ENCODE results near the gene FOXO1.

Gene FOXO1

DNA sequence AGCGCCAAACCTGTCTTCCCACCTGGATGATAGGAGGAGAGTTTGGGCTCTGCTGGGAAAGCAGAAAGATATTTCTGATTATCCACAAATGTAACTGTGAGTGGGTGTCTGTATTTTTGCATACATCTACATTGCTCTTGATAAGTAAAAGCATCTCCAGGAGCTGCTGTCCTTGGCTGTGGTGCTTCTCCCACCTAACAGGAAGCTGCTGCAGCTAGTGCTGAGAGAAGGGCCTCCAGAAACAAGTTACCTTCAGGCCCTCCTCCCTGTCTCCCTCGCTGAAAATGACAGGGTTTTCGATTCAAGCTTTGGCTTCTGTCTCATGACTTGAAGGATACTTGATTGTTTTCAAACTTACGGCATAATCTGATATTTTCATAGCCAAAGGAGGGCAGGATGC is 90.1 kb downstream of the FOXO1 start:
- DNase-seq (ENCODE audit: low spot score), result no peak

DNA sequence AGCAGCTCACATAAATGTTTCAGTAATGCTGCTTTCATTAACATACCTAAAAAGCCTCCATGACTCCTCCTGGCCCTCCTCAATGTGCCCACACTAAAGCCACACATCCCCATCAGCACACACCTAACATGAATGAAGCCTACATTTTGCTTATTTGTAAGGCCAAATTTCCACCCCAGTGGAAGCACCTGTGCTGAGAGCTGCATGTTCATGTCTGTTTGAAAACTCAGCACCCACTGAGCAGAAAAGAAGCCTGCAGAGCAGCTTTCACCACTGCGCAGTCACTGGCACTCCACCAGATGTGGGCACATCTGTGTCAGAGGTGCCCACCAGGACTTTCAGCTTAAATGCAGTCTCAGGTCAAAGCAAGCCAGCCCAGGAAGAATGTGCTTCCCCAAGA is 93.5 kb downstream of the FOXO1 start:
- DNase-seq (ENCODE audit: low spot score), result no peak

DNA sequence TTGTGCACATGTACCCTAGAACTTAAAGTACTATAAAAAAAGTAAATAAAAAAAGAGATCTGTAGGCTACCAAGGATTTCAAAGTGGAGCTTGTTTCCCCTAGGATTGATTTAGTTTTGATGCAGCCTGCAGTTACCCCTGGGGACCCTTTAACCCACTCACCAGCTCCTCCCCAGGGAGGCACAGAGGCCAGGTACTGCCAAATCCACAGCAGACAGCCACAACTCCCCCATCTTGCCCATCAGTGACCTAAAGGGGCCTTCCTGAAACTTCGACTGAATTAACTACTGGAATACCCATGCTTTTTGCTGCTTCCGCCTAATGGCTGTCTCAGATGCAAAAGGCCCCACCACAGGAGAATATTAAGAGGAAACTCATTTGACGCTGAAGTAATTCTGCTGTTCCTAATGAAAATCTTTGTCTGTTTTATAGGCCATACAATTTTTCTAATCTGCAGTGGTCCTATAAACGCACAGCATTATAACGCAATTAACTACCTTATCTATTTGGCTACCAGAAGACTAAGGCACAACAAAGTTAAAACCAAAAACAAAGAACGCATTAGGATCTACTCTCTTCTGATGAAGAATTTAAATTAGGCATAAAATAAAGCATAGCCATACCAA is 95.0 kb downstream of the FOXO1 start:
- no peak for DNase-seq (ENCODE audit: low spot score)

DNA sequence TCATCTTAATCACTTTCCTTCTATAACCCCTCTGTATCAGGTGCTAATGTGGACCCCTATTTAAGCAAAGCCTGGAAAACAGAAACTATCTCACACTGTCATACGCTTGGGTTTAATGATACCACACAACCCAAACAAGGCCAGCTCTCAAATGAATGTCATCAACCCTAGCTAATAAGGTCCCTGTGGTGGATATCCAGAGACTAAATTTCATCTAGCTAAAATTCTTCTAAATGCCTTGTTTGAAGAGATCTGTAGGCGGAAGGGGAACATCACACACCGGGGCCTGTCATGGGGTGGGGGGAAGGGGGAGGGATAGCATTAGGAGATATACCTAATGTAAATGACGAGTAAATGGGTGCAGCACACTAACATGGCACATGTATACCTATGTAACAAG is 95.5 kb downstream of the FOXO1 start:
- DNase-seq (ENCODE audit: low spot score), result no peak

DNA sequence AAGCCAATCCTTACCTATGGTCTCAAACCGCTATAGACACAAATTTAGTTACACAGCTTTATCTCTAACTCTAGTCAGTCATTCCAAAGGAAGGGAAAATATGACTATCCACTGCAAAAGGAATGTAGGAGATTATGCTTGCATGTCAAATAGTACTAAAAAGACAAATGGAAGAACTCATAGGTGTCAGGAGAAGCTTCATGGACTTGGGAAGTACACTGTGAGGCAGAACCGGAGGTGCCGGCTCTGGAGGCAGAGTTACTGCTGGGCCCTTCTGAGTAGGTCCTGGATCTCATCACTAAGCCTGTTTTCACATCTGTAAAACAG is 97.5 kb downstream of the FOXO1 start:
- no peak for DNase-seq (ENCODE audit: low spot score)

DNA sequence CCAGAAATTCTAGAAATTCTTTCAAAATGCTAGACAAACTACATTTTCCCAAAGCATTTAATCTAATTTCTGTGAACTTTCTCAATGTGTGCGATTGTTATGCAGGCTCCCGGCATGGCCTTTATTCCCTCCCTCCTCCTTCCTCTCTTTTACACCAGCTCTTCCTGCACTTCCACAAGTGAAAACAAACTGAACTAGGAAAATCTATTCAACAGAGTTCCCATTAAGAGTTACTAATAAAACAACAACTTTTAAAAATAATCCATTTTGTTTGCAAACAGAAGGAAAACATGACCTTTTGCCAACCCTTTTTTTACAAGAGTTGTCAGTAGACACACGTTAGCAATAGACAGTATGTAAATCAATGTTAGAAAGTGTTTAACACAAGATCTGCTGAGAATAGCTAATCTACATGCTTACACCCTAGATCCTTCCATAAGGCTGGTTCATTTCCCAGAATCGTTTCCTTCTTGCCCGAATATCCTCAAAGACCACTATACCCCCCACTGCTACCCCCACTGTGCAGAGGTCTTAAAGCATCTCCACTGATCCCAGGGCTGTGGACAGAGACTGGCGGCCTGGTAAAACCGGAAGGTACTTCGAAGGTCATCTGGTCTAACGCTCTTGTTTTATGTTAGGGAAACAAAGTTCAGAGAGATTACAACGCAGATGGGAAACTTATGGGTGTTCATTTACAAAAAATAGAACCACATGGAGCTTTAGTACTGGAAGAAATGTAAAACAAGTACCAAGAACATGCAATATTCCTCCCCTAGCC is 98.0 kb downstream of the FOXO1 start:
- DNase-seq (ENCODE audit: low spot score), result no peak

DNA sequence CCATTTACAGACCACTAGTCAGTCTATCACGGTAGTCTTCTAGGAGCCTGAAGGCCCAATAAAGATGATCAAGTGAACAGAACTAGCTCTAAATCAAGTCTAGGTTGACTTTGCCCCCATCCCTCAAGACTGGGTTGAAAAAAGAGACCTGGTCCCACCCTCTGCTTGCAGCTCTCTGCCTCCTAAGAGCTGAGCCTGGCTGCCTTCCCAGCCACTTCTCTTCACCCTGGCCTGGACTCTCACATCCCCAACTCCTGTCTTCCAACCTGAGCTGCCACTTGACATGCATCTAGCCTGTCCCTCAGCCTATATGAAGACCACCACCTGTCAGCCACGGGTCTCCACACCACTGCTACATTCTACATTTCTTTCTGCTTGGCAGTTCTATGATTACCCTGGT is 99.6 kb downstream of the FOXO1 start:
- no peak for DNase-seq (ENCODE audit: low spot score)

DNA sequence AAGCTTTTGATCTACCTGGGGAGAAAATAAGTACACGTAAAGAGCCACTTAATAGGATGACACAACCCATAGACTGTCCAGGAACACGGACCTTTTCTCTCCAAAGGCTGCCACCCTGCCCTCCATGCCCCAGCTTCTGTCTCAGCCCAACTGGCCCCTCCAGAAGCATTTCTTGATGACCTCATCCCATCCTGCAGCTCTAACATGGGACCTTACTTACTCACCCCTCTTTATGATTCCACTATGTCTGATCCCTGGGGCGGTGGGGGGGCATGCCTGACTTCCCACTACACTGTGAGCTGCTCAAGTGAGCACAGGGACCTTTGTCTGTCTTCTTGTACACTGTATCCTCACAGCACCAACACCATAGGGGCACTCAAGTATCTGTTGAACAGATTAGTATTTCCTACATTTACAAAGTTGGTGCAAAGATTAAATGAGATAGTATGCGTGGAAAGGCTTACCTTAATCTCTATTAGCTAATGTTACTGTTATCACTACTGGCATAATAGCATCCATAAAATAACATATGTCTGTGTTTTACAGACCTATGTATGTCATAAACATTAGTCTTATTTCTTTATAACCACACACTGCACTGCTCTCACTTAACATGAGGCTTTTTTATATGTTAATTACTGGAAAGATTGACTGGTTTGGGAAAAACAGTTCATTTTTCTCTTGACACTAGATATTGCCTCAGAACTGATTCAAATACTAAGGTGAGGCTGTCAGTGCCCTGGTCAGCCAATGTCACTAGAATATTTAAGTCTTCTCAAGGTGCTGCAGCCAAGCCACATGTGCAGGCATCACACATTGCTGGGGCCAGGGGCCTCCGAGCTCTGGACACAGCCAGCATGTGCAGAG is 100.9 kb downstream of the FOXO1 start:
- no peak for DNase-seq (ENCODE audit: low spot score)

DNA sequence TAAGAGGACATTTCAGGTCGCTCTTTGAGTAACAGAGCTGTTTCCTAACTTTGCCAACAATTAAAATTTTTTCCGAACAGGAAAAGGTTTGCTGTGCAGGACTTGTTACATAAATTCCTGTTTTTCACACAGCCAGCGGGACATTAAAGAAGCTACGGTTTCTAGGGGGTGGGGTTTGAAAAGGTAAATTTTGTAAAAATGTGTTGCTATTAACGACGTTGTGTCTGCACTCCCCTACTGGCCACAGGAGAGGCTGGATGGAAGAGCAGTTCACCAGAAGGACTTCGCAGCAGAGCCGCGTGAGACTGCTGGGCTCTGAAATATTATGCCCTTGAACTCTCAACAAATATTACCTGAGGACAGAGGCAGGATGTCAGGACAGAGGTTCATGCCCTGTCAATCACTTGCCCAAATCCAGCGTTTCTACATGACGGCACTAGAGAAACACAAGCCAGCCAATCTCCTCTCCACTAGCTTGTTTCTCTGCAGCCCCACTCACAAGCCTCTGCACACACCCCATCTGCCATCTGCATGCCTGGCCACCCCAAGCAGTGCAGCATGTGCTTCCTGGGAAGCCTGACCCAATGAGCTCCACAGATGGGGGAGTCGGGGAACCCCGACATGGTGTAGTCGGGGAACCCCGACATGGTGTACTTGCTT is 102.0 kb downstream of the FOXO1 start:
- DNase-seq (ENCODE audit: low spot score), result no peak

DNA sequence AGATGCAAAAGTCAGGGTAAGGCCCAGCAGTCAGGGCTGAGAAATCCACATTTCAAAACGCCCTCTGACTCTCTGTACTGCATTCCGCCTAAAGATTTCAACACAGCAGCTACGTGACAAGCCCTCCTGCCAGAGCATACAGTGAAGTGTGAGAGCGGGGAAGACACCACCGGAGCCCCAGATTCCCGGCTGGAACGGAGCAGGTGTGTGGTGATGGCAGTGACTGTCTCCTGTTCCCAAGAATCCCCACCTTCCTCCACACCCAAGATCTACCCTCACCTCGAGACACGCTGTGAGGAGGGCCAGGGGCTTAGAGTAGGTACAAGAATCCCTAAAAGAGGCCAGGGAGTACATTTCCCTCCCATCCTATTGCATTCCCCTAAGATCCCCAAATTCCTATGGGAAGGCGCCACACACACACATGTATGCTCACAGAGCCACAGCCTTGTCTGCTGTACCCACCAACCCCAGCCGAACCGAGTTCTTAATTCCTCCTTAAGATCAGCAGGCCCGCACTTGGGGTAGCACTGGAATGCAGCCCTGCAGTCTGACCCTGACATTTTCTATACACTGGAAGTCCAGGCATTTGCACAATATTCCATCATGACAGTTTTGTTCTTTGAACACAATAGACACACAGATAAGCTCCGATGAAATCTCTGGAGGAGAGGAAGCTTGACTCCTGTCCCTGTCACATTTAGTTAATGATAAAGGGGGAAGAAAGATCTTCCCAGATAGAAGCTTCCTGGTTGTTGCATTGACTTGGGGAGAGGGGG is 102.9 kb downstream of the FOXO1 start:
- no peak for DNase-seq (ENCODE audit: low spot score)

DNA sequence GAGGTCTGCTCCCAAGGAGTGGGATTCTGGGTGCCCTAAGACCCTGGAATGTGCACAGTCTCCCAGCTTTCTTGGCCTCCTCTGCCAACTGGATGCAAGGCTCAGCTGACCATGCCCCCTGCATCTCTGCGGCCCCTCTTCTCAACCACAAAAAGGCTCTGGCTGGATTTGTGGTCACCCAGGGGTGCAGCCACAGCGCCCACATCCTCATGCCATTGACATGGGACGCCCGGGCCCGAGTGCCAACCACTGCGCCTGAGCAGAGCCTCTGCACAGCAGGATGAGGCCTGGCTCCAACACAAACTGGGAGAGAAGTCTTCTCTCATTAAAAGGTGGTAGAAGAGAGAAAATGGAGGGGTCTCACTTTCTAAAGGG is 103.5 kb downstream of the FOXO1 start:
- DNase-seq (ENCODE audit: low spot score), result no peak

DNA sequence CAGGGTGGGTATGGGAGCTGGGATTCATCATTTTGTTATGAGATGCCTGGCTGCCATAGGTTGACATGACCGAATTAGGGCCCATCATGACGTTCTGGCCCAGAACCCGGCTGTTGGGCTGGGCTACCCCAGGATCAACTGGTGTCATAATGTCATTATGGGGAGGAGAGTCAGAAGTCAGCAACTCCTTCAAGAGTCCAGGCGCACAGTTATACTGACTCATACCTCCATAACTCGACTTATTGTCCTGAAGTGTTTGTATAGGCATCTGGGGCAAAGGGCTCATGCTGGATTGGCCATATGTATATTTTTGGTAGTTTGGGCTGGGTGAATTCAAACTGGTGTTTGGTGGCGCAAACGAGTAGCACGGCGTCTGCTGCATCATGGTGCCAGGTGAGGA is 106.5 kb downstream of the FOXO1 start:
- no peak for DNase-seq (ENCODE audit: low spot score)

DNA sequence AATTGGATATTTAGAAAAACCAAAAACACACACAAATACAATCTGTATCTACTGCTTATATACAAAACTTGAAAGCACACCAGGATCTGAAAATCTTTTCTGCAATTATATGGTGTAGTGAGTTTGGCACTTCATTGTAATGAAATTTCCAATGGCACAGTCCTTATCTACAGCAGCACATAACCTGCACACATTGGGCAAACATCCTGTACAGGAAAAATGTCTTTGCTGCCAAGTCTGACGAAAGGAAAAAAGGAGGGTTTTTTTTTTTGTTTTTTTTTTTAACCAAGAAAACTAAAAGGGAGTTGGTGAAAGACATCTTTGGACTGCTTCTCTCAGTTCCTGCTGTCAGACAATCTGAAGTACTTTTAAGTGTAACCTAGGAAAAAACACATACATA is 107.8 kb downstream of the FOXO1 start:
- DNase-seq (ENCODE audit: low spot score), result no peak

DNA sequence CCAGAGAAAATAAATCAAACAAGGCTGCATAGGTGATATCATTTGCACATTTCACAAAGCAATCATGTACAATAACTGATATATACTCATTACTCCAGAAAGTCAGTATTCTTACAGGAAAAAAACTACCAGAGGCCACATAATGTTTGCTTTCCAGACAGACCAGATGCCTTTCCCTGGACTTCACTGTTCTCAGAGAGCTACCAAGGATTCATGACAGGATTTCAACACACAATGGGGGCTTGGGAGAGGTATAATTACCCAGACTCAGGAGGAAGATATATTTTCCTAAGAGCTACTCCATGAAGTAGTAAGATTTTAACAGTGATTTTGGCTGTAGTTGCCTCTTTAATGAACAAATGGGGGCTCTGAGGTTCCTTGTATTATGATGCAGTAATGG is 110.0 kb downstream of the FOXO1 start:
- no peak for DNase-seq (ENCODE audit: low spot score)

DNA sequence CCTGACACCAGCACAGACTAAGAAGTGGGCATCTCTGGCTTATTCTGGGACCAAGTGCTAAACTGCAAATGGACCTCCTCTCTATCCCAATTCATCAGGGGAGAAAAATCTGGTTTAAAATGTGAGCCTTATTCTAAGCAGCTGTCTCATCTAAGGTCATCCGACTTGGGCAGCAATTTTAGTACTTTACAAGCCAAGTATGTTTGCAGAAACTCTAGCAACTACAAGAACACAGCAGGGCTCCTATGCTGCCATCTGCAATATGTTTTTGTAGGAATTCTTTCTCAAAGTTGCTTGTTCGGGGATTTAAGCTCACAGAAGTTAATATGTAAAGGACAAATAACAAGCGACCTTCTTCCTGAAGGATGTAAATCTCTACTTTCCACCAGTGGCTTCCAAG is 113.1 kb downstream of the FOXO1 start:
- no peak for DNase-seq (ENCODE audit: low spot score)

DNA sequence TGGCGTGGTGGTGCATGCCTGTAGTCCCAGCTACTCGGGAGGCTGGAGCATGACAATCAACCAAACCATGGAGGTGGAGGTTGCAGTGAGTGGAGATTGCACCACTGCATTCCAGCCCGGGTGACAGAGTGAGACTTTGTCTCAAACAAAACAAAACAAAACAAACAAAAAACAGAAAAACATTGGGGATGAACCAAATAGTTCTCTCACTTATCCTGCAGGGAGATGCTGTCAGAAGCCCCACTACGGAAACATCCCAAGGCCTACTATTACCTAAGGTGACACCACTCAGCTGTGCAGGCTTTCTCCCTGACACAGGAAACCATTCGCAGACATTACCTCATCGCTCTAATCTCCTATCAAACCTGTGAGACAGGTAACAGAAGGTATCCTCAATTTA is 113.5 kb downstream of the FOXO1 start:
- DNase-seq (ENCODE audit: low spot score), result no peak

DNA sequence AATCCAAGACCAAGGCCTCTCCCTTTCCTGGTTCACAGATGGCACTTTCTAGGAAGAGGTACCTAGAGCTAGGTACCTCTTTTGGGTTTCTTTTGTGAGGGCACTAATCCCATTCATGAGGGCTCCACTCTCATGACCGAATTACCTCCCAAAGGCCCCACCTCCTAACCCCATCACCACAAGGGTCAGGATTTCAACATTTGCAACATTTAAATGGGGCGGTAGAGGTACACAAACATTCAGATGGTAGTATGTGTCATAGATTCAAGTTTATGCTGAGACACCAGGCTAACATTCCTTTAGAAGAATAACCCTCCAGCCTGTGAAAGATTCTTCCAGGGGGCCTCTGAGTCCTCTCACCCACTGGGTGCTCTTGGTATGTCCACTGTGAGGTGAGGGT is 116.3 kb downstream of the FOXO1 start:
- no peak for DNase-seq (ENCODE audit: low spot score)

DNA sequence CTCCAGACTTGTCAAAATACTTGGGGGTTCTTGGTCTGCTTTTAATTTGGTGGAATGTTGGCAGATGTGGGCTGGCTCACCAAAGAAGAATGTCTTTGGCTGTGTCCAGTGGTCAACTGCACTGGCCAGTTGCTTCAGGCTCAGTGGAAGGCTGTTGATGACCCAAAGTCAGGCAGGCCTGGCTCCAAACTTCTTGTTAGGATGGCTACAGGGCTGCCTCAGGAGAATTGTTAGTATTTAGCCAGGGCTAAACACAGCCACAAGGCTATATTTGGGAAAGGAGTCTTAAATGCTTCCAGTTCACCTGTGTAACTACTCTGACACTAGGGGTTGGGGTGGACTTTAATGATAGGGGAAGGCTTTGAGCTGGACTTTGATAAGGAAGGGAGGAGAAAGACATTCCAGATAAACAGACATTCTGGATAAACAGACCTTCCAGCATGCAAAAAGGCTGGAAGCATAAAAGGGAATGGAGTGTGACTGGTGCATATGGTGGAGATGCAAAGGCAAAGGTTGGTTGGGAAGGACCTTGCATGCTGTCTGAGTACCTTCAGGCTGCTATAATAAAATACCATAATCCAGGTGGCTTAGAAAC is 116.8 kb downstream of the FOXO1 start:
- DNase-seq (ENCODE audit: low spot score), result no peak

DNA sequence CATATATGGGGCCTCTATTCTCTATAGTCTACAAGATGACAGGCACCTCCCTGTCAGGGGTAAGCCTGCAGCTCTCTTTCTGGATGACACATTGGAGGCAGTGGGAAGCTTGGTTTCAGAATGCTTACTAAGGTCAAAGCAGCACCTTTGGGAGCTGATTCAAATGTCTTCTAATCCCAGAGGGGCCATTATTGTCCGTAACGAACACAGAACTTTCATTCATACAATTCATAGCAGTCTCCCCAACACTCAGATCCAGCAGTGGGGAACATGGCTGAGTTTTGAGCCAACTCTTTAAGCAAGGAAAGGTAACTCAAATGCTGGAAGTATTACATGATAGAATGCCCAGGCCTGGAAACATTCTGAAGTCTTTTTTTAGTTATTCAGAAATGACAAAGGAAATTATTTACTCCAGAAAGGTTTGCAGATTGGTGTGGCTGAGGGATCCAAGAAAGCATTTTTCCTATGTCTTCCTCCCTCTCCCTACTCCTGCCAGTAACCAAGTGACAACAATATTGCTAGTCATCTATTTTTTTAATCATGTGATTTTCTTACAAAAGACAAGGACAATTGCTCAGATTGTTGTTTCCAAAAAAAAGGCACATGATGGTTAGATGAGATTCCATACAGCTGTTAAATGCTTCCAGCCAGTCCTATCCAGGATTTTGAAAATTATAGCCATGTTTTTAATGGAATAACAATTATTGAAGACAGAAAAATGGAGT is 118.7 kb downstream of the FOXO1 start:
- DNase-seq (ENCODE audit: low spot score), result no peak

DNA sequence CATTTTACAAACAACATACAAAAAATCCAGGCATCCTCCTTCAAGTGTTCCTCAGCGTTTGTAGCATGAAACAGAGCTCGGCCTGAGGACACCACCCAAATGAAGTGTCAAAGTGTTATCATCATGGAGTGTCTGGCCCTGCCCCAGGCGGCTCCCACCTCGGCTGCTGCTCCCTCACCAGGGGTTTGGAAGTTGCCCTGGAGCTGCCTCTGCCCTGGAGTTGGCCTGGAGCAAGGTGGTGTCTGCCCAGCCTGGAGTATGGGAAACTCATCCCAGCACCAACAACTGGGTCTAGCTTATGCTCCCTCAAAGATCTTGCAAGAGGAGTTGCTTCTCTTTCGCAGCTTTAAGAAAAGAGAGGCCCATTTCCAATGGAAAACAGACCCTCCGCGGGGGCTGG is 120.4 kb downstream of the FOXO1 start:
- no peak for DNase-seq (ENCODE audit: low spot score)
